HG03439 (cell line): ENCODE measurements around the gene RAI1.

ENCODE experiments used
- ATAC-seq: cut with Tn5 transposase; IDR thresholded peaks from one replicate; pipeline ENCODE4 v1.9.1; 2021; ENCODE audit warnings: mild to moderate bottlenecking, moderate library complexity; ENCODE audit not compliant: unreplicated experiment

The RAI1 gene

GRCh38 chr17:17780922-17781590, 99.8 kb downstream of the RAI1 start:
- no peak for ATAC-seq

DNA sequence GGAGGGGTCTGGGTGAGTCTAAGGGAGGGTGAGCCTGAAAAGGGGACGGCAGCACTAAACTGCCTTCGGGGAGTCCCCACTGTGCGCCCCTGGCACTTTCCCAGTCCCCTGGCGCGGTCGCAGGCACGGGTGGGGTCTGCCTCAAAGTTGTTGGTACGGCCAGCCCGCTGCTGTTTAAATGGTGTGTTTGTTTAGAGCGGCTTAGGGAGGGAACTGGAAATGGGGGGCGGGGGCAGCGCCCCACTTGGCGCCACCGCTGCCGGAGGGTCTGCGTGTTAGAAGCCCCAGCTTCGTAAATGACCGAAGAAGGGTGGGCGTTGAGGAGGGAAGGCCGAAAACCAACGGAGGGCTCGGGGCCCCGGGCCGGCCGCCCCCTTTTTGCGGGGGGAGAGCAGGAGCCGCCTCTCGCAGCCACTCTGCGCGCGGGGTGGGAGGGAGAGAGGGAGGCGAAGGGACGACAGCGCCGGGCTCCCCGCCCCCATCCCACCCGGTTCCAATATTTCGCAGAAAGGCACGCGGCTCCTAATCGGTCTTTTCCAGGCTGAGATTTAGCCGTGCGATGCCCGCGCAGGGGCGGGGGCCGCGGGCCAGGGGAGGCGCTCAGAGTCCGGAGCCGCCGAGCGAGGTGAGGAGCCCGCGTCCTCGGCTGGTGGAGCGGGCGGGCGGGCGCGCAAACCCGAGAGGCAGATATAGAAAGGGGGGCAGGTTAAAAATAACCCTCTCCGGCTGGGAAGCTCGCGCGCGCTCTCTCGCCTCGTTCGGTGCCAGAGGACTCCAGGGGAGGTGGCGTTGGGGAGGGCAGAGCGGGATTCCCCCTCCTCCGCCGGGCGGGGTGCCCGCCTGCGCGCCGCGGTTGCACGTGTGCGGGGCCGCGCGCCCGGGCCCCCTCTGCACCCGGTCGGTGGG, 100.6 kb downstream of the RAI1 start:
- no peak for ATAC-seq

DNA sequence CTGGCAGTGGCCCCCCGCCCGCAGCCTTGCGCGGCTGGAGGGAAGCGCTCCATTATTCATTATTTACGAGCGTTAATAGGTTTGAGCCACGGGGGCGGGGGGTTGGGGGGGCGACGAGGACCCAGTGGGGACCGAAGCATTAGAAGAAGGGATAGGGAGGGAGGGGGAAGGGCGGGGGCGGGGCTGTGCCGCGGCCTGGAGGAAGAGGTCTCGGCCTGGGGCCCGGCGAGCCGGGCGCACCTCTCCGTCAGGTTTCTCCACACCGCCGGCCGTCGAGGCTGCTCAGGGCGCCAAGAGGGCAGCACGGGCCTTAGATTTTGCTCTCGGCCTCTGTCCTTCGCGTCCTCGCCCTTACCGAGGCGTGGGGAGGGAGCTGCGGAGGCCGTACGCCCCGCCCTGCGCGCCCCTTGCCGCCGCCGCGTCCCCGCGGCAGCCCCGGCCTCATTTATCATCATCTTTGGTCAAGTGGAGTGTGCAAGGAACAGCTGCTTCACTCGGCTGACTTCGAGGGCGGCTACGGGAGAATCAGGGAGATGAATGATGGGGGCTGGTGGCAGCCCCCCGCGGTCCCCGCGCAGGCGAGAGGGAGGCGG, 101.4 kb downstream of the RAI1 start:
- ATAC-seq = no peak

DNA sequence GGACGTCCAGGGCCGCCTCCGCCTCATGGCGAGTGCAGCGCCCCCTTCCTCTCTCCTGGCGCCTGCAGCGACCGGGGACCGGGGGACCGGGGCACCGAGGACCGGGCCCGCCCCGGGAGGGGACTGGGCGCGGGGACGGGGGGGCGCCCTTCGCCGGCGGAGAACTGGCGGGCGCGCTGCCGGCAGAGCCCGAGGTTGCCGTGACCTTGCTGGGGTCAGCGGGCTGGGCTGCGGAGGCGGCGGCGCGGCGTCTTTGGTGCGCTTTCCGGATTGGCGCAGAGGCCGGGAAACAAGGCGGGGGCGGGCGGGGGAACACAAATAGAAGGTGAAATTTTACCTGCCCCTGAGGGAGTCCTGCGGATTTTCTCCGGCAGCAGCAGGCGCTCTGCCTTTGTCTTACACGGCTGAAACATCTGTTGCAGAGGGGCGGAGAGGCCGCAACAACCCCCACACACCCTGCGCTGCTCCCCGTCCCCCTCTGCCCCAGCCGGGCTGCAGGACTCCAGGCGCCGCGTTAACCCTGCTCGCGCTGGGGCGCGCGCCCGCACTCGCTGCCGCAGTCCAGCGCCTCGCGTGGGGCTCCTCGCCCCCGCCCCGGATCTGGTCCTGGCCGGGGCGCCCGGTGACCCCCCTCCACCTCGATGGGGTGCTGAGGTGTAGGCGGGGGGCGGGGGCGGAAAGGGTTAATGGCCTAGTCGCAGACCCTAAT, 102.0 kb downstream of the RAI1 start:
- no peak for ATAC-seq

- ATAC-seq = no peak
These were observed 102.8 kb downstream of the RAI1 start for GRCh38 chr17:17783825-17784656.

DNA sequence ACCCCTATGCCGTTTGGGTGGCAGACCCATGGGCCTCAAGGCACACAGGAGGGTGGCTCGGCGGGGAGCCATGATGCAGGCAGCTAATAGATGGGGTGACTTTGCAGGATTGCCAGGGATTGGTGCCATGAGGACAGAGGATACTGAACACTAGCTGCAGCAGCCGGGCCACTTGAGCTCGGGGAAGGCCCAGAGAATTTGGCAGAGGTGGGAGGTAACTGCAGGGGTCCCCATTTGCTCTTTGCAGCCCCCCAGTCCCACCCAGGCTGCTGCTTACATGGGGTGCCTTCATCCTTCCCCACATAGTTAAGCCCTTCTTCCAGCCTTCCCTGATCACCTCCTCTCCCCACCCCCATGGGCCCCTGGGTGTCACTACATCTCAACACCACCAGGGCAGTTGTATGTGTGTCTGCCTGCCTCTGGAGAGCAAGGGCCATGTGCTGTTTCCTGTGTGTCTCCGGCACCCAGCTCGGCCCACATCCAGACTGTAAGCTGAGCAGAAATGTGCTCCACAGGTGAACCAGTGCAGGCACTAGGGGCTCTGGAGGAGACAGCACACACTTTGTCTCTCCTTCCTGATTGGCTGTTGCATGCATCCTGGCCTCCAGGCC, 103.5 kb downstream of the RAI1 start:
- no peak for ATAC-seq

GRCh38 chr17:17785407-17785806, 104.1 kb downstream of the RAI1 start:
- no peak for ATAC-seq

DNA sequence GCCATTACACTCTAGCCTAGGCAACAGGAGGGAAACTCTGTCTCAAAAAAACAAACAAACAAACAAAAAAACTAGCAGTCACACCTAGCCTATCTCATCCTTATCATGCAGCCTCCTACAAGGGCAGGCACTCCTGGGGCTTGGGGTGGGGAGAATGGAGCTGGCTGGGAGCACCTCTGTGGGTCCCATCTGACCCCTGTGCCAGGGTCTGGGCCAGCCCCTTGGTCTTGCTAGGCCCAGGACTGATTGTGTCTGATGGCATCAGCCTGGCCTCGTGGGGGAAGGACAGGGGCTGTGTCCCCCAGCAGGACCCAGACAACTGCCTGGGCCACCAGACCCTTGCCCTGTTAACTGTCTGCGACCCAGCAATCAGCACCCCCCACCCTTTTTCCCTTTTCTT, 105.7 kb downstream of the RAI1 start:
- no peak for ATAC-seq

DNA sequence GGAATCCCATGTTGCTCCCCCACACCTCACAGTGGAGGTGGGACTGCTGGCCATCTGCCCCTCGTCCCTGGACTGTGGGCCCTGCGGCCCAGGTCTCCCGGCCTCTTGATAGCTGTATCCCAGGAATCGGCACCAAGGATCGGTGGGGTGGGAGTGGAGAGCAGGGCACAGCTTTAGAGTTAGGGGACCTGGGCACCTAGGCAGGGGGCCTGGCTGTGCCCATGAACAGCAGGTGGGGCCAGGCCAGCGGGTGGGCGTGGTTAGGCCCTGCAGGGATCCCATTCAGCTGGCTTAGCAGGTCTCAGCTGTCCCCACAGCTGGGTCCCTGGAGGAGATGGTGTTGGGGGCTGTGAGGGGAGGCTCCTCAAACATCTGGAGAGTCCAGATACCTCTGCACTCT, 106.3 kb downstream of the RAI1 start:
- ATAC-seq = no peak

GRCh38 chr17:17788967-17789366, 107.7 kb downstream of the RAI1 start:
- ATAC-seq = no peak

- no peak for ATAC-seq
These were observed 108.2 kb downstream of the RAI1 start for GRCh38 chr17:17789410-17789809.

- ATAC-seq = no peak
These were observed 108.8 kb downstream of the RAI1 start for GRCh38 chr17:17789828-17790636.

- no peak for ATAC-seq
These were observed 109.6 kb downstream of the RAI1 start for GRCh38 chr17:17790637-17791464.

GRCh38 chr17:17792037-17792550, 110.8 kb downstream of the RAI1 start:
- no peak for ATAC-seq

DNA sequence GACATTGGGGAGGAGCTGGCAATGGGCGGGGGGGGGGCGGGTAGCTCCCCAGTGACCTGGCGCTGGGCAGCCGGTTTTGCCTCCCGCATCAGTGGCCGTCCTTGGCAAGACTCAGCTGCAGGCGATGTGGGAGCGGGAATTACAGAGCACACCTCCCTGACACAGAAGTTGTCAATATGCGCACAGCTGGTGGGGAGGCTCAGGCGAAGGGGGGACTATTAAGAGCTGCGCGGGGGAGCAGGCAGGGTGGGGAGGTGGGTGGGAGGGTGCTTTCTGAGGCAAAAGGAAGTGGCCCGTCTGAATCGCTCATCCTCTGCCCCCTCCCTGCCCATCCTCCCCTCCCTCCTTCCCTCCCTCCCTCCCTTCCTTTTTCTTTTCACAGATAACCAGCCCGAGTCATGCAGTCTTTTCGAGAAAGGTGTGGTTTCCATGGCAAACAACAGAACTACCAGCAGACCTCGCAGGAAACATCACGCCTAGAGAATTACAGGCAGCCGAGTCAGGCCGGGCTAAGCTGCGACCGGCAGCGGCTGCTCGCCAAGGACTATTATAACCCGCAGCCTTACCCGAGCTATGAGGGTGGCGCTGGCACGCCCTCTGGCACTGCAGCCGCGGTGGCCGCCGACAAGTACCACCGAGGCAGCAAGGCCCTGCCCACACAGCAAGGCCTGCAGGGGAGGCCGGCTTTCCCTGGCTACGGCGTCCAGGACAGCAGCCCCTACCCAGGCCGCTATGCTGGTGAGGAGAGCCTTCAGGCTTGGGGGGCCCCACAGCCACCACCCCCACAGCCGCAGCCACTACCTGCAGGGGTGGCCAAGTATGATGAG, 111.5 kb downstream of the RAI1 start:
- ATAC-seq = no peak

GRCh38 chr17:17793378-17794214, 112.3 kb downstream of the RAI1 start:
- ATAC-seq = no peak
